GM10266 (cell line): ENCODE results near the gene DENND2C.

Experiments used
- DNase-seq: peaks from one replicate; pipeline ENCODE4 v3.0.0; 2012; ENCODE audit errors: extremely low spot score
- CTCF ChIP-seq: IDR thresholded peaks from 2 replicates; pipeline ENCODE4 v1.5.1; 2012; ENCODE audit warnings: mild to moderate bottlenecking, low read depth; ENCODE audit not compliant: control insufficient read depth, insufficient read depth; ENCODE audit errors: missing control alignments

DENND2C gene

DNA sequence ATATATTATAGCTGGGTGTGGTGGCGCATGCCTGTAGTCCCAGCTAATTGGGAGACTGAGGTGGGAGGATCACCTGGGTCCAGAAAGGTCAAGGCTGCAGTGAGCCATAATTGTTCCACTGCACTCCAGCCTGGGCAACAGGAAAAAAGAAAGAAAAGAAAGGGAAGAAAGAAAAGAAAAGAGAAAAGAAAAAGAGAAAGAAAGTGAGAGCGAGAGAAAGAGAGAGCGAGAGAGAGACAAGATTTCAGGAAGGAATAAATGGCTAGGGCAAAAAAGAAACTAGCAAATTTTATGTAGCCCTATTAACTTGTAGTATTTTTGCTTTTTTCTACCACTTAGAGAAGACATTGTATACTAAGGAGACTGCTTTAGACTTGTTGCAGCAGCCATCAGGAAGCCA, 40.5 kb upstream of the DENND2C start:
- no peak for TF ChIP-seq CTCF
- DNase-seq, result no peak

DNA sequence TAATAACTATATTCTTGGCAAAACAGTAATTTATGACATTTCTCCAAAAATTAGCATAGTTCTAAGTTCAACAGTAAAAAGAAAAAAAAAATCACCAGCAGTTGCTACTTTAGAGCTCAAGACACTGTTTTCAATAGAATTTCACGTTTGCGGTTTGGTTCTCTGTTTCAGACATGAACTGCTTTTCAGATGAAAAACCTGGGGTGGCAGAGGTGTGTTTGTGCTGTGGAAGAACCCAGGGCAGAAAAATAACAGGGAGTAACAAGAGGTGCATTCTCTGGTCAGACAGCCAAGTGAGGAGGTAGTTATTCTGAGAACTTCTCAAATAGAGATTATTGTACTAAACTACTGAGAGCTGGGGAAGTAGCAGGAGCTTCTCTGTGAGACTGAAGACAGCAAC, 37.8 kb upstream of the DENND2C start:
- TF ChIP-seq CTCF, result no peak
- DNase-seq, result no peak

- TF ChIP-seq CTCF, result no peak
- DNase-seq, result no peak
Observed at GRCh38 chr1:114703242-114703641, 33.4 kb upstream of the DENND2C start.

DNA sequence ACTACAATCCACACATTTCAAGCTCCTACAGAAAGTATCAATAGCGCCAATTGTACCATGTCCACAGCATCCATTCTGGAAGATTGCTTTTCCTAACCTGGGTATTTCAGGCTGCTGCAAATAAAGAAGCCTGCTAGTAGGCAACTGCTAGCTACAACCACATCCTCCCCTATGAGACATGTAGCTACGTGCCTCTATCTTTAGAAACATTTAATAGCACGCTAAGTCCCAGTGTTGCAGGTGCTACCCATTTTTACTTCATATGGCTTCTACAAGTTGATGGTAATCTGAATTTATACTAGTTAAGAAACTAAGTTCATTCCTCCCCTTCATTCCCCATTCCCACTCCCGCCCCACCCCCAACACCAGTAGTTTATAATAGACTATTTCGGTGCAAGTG, 32.9 kb upstream of the DENND2C start:
- DNase-seq, result peak; percentile 27
- TF ChIP-seq CTCF, result no peak

DNA sequence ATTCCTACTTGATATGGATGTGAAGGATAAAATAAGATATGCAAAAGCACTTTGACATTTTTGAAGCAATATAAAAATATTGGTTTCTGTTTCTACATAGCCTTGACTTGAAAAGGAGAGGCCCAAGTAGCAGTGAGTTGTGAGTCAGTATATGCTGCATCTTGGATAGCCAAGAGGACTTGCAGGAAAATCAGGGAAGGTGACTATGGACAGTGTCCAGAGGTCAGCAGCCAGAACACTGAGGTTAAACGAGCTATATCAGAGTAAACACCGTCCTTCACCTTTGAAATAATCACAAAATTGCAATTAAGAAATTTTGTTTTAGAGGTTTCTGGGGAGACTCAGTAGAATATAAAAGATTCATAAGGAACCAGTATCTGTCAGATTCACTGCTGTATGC, 32.1 kb upstream of the DENND2C start:
- TF ChIP-seq CTCF, result no peak

GRCh38 chr1:114700036-114700600, 30.3 kb upstream of the DENND2C start:
- no peak for TF ChIP-seq CTCF
- DNase-seq, result no peak

More for the DNA sequence above, 32.1 kb upstream of the DENND2C start:
- no peak for DNase-seq

- no peak for DNase-seq
- no peak for TF ChIP-seq CTCF
Observed at GRCh38 chr1:114696810-114697209, 27.0 kb upstream of the DENND2C start.
